ENCODE measurements around the gene TMEM38B. TPM values are rescaled to one million over a fixed set of nuclear protein-coding genes. Genes with fewer than 3 reads are reported as not detected.
"Not testable (repeated sequence)": the region's sequence is repeated elsewhere in the genome, so short reads cannot be mapped to it uniquely, and the experiment has no call there.

TMEM38B gene
- polyA plus RNA-seq, 4 donors: 2.9 to 44.6 (median 10.2) TPM

- peaks cover 0 to 3% of the 10 kb centered on the region in 2 donors for H3K9me3 ChIP-seq (ENCODE audit: control insufficient read depth in 2 of 2, insufficient read depth in 1 of 2, low read depth in 1 of 2, low read length in 1 of 2)
- H3K27me3 ChIP-seq (ENCODE audit: control insufficient read depth in 3 of 3, insufficient read depth in 3 of 3, low read length in 3 of 3): no peaks in the 10 kb centered on the region
- no peak overlapping the region for H3K27ac ChIP-seq (ENCODE audit: low read depth in 1 of 3, low read length in 2 of 3)
- peaks cover 4 to 16% (median 4%) of the 10 kb centered on the region in 3 donors for H3K36me3 ChIP-seq (ENCODE audit: control insufficient read depth in 3 of 3, insufficient read depth in 2 of 3, low read depth in 1 of 3, low read length in 3 of 3)
- DNase-seq (no peak), FAIRE-seq (no peak)
- no peak overlapping the region for H3K4me3 ChIP-seq (ENCODE audit: low read depth in 1 of 3, low read length in 3 of 3)
- peaks cover 0 to 14% (median 0%) of the 10 kb centered on the region in 3 donors for H3K4me1 ChIP-seq (ENCODE audit: control insufficient read depth in 3 of 3, insufficient read depth in 2 of 3, low read depth in 1 of 3, low read length in 2 of 3)
- 16 to 96% (median 93%) methylated on average over 1 of the region's 1 CpG for WGBS, 3 donors
Observed at GRCh38 chr9:105702207-105702606, 7.9 kb downstream of the TMEM38B start.

DNA sequence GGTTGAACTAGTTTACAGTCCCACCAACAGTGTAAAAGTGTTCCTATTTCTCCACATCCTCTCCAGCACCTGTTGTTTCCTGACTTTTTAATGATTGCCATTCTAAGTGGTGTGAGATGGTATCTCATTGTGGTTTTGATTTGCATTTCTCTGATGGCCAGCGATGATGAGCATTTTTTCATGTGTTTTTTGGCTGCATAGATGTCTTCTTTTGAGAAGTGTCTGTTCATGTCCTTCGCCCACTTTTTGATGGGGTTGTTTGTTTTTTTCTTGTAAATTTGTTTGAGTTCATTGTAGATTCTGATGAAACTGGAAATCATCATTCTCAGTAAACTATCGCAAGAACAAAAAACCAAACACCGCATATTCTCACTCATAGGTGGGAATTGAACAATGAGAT, 9.3 kb downstream of the TMEM38B start:
- H3K27ac ChIP-seq (ENCODE audit: low read depth in 1 of 3, low read length in 2 of 3); FAIRE-seq; DNase-seq; H3K4me3 ChIP-seq (ENCODE audit: low read depth in 1 of 3, low read length in 3 of 3); H3K9me3 ChIP-seq (ENCODE audit: control insufficient read depth in 2 of 2, insufficient read depth in 1 of 2, low read depth in 1 of 2, low read length in 1 of 2); H3K27me3 ChIP-seq (ENCODE audit: control insufficient read depth in 3 of 3, insufficient read depth in 3 of 3, low read length in 3 of 3): not testable (repeated sequence)
- Histone ChIP-seq H3K4me1 (ENCODE audit: control insufficient read depth in 3 of 3, insufficient read depth in 2 of 3, low read depth in 1 of 3, low read length in 2 of 3) (peaks cover 0 to 13% (median 0%) of the 10 kb centered on the region in 3 donors), H3K36me3 (ENCODE audit: control insufficient read depth in 3 of 3, insufficient read depth in 2 of 3, low read depth in 1 of 3, low read length in 3 of 3) (peaks cover 4 to 16% (median 4%) of the 10 kb centered on the region in 3 donors)
- WGBS, 3 donors: 87 to 97% (median 94%) methylated on average over 4 of the region's 4 CpGs

- Histone ChIP-seq H3K27me3 (ENCODE audit: control insufficient read depth in 3 of 3, insufficient read depth in 3 of 3, low read length in 3 of 3) (no peaks in the 10 kb centered on the region), H3K4me3 (ENCODE audit: low read depth in 1 of 3, low read length in 3 of 3) (no peak overlapping the region), H3K27ac (ENCODE audit: low read depth in 1 of 3, low read length in 2 of 3) (no peak overlapping the region), H3K36me3 (ENCODE audit: control insufficient read depth in 3 of 3, insufficient read depth in 2 of 3, low read depth in 1 of 3, low read length in 3 of 3) (peaks cover 5 to 20% (median 6%) of the 10 kb centered on the region in 3 donors), H3K9me3 (ENCODE audit: control insufficient read depth in 2 of 2, insufficient read depth in 1 of 2, low read depth in 1 of 2, low read length in 1 of 2) (peaks cover 0 to 3% of the 10 kb centered on the region in 2 donors), H3K4me1 (ENCODE audit: control insufficient read depth in 3 of 3, insufficient read depth in 2 of 3, low read depth in 1 of 3, low read length in 2 of 3) (peaks cover 0 to 9% (median 0%) of the 10 kb centered on the region in 3 donors)
- 97 to 98% (median 98%) methylated on average over 8 of the region's 8 CpGs for WGBS, 3 donors
- no peak for DNase-seq
- no peak for FAIRE-seq
Observed at GRCh38 chr9:105706156-105706555, 11.8 kb downstream of the TMEM38B start.

DNA sequence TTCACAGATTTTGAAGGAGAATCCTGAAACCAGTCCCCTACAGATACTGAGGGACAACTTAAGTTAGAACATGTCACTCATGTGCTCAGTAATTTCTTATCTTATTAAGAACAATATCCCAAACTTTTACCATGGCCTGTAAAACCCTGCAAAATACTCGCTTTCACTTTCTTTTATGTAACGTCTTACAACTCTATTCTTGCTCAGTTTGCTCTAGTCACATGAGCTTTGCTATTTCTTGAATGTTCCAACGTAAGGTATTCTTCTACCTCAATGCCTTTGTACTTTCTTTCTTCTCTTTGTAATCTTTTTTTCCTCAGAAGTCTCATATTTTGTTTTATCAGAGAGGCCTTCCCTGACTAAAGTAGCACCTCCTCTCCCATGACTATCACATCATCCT, 14.1 kb downstream of the TMEM38B start:
- peak in 1 of 2 donors; percentile 37 for DNase-seq
- no peaks in the 10 kb centered on the region for H3K27me3 ChIP-seq (ENCODE audit: control insufficient read depth in 3 of 3, insufficient read depth in 3 of 3, low read length in 3 of 3)
- H3K36me3 ChIP-seq (ENCODE audit: control insufficient read depth in 3 of 3, insufficient read depth in 2 of 3, low read depth in 1 of 3, low read length in 3 of 3): peaks cover 5 to 30% (median 6%) of the 10 kb centered on the region in 3 donors
- H3K27ac ChIP-seq (ENCODE audit: low read depth in 1 of 3, low read length in 2 of 3): no peak overlapping the region
- no peaks in the 10 kb centered on the region for H3K4me1 ChIP-seq (ENCODE audit: control insufficient read depth in 3 of 3, insufficient read depth in 2 of 3, low read depth in 1 of 3, low read length in 2 of 3)
- H3K9me3 ChIP-seq (ENCODE audit: control insufficient read depth in 2 of 2, insufficient read depth in 1 of 2, low read depth in 1 of 2, low read length in 1 of 2): peaks cover 0 to 4% of the 10 kb centered on the region in 2 donors
- H3K4me3 ChIP-seq (ENCODE audit: low read depth in 1 of 3, low read length in 3 of 3): no peak overlapping the region
- WGBS, 3 donors: 12 to 43% (median 23%) methylated on average over 3 of the region's 3 CpGs
- FAIRE-seq: no peak

GRCh38 chr9:105710638-105711037, 16.3 kb downstream of the TMEM38B start:
- 97 to 99% (median 98%) methylated on average over 13 of the region's 13 CpGs for WGBS, 3 donors
- no peaks in the 10 kb centered on the region for H3K27me3 ChIP-seq (ENCODE audit: control insufficient read depth in 3 of 3, insufficient read depth in 3 of 3, low read length in 3 of 3)
- peaks cover 5 to 38% (median 6%) of the 10 kb centered on the region in 3 donors for H3K36me3 ChIP-seq (ENCODE audit: control insufficient read depth in 3 of 3, insufficient read depth in 2 of 3, low read depth in 1 of 3, low read length in 3 of 3)
- H3K27ac ChIP-seq (ENCODE audit: low read depth in 1 of 3, low read length in 2 of 3): no peak overlapping the region
- H3K4me3 ChIP-seq (ENCODE audit: low read depth in 1 of 3, low read length in 3 of 3): no peak overlapping the region
- H3K9me3 ChIP-seq (ENCODE audit: control insufficient read depth in 2 of 2, insufficient read depth in 1 of 2, low read depth in 1 of 2, low read length in 1 of 2): peaks cover 0 to 13% of the 10 kb centered on the region in 2 donors
- FAIRE-seq: no peak
- no peak for DNase-seq
- H3K4me1 ChIP-seq (ENCODE audit: control insufficient read depth in 3 of 3, insufficient read depth in 2 of 3, low read depth in 1 of 3, low read length in 2 of 3): no peaks in the 10 kb centered on the region

DNA sequence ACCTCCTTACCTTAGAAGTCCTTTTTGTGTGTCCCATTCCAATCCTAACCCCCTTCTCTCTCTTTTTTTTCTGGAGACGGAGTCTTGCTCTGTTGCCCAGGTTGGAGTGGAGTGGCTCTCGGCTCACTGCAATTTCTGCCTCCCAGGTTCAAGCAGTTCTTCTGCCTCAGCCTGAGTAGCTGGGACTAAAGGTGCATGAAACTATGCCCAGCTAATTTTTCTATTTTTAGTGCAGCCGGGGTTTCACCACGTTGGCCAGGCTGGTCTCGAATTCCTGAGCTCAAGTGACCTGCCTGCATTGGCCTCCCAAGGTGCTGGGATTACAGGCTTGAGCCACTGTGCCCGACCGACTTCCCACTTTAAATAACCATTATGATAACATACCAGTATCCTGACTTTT, 17.5 kb downstream of the TMEM38B start:
- FAIRE-seq: no peak
- Histone ChIP-seq H3K4me1 (ENCODE audit: control insufficient read depth in 3 of 3, insufficient read depth in 2 of 3, low read depth in 1 of 3, low read length in 2 of 3) (no peaks in the 10 kb centered on the region), H3K4me3 (ENCODE audit: low read depth in 1 of 3, low read length in 3 of 3) (no peak overlapping the region), H3K9me3 (ENCODE audit: control insufficient read depth in 2 of 2, insufficient read depth in 1 of 2, low read depth in 1 of 2, low read length in 1 of 2) (peaks cover 0 to 13% of the 10 kb centered on the region in 2 donors), H3K36me3 (ENCODE audit: control insufficient read depth in 3 of 3, insufficient read depth in 2 of 3, low read depth in 1 of 3, low read length in 3 of 3) (peaks cover 1 to 28% (median 3%) of the 10 kb centered on the region in 3 donors), H3K27me3 (ENCODE audit: control insufficient read depth in 3 of 3, insufficient read depth in 3 of 3, low read length in 3 of 3) (no peaks in the 10 kb centered on the region), H3K27ac (ENCODE audit: low read depth in 1 of 3, low read length in 2 of 3) (no peak overlapping the region)
- 90 to 91% (median 90%) methylated on average over 7 of the region's 7 CpGs for WGBS, 3 donors
- DNase-seq: no peak

DNA sequence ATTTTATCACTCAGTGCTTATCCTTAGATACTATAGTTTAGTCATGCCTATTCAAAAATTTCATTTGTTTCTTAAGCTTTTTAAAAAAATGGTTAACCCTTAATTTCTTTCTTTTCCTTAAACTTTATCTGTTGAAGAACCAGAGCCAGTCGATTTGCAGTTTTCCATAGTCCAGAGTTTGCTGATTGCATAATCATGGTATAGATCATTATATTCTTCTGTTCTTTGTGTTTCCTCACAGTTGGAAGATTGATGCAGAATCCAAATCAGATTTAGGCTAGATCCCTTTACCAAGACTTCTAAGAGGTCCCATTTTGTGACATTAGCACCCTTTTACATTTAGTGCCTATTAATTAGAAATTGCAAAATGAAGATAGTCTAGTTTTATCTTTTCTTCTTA, 18.0 kb downstream of the TMEM38B start:
- no peak for FAIRE-seq
- 29 to 59% (median 56%) methylated on average over 1 of the region's 1 CpG for WGBS, 3 donors
- Histone ChIP-seq H3K9me3 (ENCODE audit: control insufficient read depth in 2 of 2, insufficient read depth in 1 of 2, low read depth in 1 of 2, low read length in 1 of 2) (peaks cover 0 to 13% of the 10 kb centered on the region in 2 donors), H3K4me1 (ENCODE audit: control insufficient read depth in 3 of 3, insufficient read depth in 2 of 3, low read depth in 1 of 3, low read length in 2 of 3) (no peaks in the 10 kb centered on the region), H3K27me3 (ENCODE audit: control insufficient read depth in 3 of 3, insufficient read depth in 3 of 3, low read length in 3 of 3) (no peaks in the 10 kb centered on the region), H3K4me3 (ENCODE audit: low read depth in 1 of 3, low read length in 3 of 3) (no peak overlapping the region), H3K36me3 (ENCODE audit: control insufficient read depth in 3 of 3, insufficient read depth in 2 of 3, low read depth in 1 of 3, low read length in 3 of 3) (peaks cover 1 to 27% (median 3%) of the 10 kb centered on the region in 3 donors), H3K27ac (ENCODE audit: low read depth in 1 of 3, low read length in 2 of 3) (no peak overlapping the region)
- no peak for DNase-seq

DNA sequence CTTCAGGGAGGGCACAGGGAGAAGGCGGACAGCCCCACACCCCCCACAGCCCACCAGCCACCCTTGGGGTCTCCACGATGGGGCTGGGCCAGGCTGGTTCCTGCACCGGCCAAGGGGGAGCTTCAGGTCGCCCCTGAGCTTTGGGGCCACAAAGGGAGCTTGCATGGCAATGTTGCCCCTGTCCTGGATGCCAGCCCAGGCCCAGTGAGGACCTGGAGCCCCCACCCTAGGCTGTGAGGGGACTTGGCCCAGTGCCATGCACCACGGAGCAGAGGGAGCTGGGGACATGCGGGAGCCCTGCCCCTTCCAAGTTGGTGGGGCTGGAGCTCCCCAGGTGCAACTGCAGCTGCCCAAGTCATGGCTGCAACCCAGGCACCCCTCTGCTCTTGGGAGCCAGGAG, 18.4 kb downstream of the TMEM38B start:
- DNase-seq (no peak), FAIRE-seq (no peak)
- Histone ChIP-seq H3K9me3 (ENCODE audit: control insufficient read depth in 2 of 2, insufficient read depth in 1 of 2, low read depth in 1 of 2, low read length in 1 of 2) (peaks cover 0 to 13% of the 10 kb centered on the region in 2 donors), H3K27ac (ENCODE audit: low read depth in 1 of 3, low read length in 2 of 3) (no peak overlapping the region), H3K4me3 (ENCODE audit: low read depth in 1 of 3, low read length in 3 of 3) (no peak overlapping the region), H3K36me3 (ENCODE audit: control insufficient read depth in 3 of 3, insufficient read depth in 2 of 3, low read depth in 1 of 3, low read length in 3 of 3) (peaks cover 1 to 27% (median 3%) of the 10 kb centered on the region in 3 donors), H3K4me1 (ENCODE audit: control insufficient read depth in 3 of 3, insufficient read depth in 2 of 3, low read depth in 1 of 3, low read length in 2 of 3) (no peaks in the 10 kb centered on the region), H3K27me3 (ENCODE audit: control insufficient read depth in 3 of 3, insufficient read depth in 3 of 3, low read length in 3 of 3) (no peaks in the 10 kb centered on the region)
- 91 to 99% (median 91%) methylated on average over 6 of the region's 6 CpGs for WGBS, 3 donors
